Activated T-helper 9 cell treated with anti-CD3 and anti-CD28 coated beads, Interleukin-2, amount 50 U/mL, for 16 hours (primary cell): ENCODE results near the gene PTPRN2.

Source experiments
- DNase-seq: peaks from one replicate; pipeline ENCODE4 v3.0.0-alpha.2; 2020; ENCODE audit warnings: low read depth

PTPRN2 gene

DNA sequence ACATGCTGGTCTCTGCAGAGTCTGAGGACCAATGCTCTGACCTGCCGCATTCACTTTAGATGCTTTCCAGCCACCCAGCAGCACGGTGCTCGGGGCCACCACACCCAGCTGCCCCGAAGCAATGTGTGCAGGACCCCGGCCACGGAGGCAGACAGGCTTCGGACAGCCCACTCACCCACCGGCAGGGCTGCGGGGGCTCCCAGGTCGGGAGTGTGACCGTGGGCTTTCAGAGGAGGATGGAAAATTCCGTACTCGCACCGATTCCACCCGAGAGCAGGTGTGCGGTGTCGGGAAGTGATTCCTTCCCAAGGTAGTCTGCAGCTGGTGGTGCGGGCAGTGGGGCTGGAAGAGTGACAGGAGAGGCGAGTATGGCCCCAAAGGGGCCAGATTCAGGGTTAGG lies 1059.9 kb downstream of the PTPRN2 start:
- DNase-seq = no peak

DNA sequence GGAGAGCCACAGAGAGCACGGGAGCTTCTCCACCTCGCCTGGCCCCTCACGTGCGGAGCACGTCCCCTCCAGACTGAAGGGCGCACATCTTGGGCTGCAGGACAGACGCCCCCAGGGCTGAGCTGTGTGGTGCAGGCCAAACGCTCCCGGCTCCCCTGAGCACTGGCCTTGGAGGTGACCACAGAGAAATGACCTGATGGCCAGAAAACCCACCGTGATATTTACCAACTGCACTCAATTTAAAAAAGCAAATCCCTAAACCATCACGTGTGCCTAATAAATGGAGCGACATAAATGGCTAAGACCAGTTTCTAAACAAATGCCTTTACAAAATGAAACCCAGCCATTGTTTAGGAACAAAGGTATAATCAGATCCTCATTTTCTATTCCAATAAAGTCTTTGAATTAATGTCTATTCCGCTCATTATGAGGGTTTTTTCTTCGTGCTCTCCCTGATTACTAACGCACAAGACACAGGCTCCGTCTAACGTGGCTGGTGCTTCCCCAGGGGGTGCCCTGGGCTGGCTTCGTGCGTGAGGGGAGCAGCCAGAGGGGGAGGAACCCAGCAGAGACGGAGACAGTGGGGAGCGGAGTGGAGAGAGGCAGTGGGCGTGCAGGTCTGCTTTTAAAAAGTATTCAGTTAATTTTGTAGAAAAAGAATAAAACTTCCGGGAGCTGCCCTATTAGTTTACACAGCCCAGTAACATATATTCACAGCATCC lies 1060.5 kb downstream of the PTPRN2 start:
- DNase-seq = no peak

DNA sequence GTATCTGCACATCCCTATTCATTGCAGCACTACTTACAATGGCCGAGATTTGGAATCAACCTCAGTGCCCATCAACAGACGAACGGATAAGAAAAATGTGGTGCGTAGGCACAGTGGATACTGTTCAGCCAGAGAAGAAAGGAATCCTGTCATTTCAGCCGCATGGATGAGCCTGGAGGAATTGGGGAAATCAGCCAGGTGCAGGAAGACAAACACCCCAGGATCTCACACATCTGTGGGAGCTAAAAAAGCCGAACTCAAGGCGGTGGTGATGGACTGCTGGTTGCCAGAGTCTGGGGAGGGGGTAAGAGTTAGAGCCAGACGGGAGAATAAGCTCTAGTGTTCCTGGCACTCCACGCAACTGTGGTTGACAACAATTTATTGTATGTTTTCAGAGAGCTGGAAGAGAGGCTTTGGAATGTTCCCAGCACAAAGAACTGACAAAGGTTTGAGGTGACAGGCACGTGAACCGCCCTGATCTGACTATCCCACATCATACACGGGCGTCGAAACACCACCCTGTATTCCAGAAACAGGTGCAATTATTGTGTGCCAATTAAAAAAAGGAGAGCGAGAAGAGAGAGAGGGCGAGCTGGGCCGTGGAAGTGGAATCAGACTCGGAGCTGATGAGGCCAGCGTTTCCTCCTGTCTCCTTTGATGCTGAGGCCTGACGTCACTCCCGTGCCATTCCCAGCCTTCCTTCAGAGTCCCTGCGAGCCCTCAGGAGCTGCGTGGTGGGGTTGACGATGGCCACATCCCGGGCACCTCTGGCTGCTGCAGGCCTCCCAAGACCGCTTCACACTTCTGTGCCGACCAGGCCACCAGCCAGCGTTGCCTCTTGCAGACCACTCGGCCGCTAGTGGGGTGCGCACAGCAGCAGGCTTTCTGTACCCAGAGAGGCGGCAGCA lies 1061.4 kb downstream of the PTPRN2 start:
- DNase-seq = no peak

DNA sequence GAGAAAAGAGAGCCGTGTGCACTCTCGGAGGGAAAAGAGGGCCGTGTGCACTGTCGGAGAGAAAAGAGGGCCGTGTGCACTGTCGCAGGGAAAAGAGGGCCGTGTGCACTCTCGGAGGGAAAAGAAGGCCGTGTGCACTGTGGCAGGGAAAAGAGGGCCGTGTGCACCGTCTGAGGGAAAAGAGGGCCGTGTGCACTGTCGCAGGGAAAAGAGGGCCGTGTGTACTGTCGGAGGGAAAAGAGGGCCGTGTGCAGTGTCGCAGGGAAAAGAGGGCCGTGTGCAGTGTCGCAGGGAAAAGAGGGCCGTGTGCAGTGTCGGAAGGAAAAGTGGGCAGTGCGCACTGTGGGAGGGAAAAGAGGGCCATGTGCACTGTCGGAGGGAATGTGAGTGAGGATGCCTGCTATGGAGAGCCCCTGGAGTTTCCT lies 1062.1 kb downstream of the PTPRN2 start:
- no peak for DNase-seq

DNA sequence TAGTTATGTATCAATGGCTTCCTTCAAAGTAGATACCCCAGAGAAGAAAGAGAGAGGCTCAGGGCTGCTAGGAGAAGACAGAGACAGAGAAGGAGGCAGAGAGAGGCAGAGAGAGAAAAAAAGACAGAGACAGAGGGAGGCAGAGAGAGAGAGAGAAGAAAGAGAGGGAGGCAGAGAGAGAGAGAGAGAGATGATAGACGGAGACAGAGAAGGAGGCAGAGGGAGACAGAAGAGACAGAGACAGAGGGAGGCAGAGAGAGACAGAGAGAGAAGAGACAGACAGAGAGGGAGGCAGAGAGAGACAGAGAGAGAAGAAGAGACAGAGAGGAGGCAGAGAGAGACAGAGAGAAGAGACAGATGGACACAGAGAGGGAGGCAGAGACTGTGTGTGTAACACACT lies 1062.9 kb downstream of the PTPRN2 start:
- DNase-seq = no peak

DNA sequence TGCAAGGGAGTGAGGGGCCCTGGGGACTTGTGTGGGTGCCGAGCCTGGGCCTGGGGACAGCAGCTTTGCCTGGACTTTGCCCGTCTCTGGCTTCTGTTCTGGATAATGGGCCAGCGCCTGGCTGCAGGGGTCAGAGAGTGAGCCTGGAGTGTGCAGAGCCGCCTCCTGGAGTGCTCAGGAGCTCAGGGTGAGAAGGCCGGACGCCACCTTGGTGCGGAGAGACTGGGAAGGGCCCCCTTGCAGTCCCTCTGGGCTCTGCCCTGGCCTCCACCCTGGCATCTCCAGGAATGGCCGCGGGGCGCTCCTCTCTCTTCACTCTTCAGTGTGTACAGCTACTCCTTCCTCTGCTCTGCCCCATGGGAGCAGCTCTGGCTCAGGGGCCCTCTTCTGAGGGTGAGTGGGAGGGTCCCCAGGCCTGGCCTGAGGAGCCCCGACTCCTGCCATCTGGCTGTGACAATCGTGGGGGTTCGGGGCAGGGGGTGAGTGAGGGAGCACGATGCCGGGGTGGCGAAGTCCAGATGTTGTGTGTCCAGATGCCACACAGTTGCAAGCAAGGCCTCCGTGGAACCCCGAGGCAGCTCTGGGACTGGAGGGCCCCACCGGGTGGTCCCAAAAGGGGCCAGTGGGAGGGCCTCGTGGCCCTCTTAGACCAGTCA lies 1063.7 kb downstream of the PTPRN2 start:
- DNase-seq = no peak

DNA sequence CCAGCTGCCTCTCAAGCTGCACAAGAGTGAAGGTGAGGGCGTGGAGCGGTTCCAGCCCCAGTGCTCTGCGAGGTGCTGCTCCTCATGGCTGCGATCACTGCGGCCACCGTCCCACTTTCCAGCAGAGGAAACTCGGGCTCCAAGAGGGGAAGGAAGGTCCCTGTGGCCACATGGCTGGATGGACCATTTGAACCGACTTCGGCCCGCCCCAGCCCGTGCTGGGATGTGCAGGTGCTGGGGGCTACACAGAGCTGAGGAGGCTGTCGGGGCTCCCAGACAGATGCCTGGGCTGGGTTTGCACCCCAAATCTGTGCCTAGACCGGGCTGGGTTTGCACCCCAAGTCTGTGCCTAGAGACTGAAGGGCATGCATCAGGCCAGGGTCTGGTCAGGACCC lies 1064.3 kb downstream of the PTPRN2 start:
- DNase-seq = no peak

DNA sequence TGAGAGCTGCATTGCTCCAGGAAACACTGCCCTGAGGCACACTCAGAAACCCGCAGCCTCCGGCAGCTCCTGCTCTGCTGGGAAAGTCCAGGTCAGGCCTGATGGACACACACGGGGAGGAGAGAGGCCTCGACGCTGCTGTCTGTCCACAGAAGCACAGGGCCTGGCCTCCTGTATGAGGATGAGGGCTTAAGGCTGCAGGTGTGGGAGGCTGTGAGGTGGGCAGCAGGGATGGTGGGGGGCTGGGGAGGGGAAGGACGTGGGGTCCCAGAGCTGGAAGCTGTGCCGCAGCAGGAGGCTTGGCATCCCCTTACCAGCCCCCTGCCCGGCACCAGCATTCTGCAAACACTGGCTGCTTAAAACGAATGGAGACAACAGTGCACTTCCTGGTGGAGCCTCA lies 1064.7 kb downstream of the PTPRN2 start:
- no peak for DNase-seq

DNA sequence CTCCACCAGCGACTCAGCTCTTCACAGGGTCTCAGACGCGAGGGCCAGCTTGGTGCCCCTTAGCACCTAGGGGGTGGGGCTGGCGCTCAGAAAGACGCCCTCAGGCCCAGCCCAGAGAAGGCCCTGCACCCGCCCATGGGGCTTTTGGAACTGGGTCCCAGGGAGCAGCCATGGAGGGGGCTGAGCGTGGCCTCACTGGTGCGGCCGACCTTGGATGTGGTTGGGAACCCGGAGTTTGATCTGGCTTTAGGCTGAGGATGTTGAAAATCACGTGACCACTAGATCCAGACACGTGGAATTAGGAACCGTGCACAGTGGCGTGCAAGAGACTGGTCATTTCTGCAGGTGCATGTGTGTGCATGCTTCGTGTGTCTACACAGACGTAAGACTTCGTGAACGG lies 1065.4 kb downstream of the PTPRN2 start:
- DNase-seq = no peak

DNA sequence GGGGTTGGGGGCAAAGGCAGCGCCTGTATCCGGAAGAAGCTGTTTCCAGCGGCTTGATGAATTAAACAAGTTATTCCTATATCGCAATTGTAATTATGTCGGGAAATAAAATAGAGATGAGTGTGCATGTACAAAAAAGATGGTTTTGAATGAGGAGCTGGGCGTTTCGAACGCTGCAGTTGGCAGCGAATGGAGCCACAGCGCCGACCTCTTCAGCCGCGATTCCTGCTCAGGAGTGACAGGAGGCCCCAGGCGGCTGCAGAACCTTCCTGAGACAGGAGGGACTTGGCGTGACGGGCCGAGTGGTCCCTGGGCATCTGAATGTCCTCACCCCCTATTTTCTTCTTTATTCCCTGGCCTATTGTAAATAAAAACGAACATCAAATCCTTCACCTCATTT lies 1065.9 kb downstream of the PTPRN2 start:
- DNase-seq = no peak

DNA sequence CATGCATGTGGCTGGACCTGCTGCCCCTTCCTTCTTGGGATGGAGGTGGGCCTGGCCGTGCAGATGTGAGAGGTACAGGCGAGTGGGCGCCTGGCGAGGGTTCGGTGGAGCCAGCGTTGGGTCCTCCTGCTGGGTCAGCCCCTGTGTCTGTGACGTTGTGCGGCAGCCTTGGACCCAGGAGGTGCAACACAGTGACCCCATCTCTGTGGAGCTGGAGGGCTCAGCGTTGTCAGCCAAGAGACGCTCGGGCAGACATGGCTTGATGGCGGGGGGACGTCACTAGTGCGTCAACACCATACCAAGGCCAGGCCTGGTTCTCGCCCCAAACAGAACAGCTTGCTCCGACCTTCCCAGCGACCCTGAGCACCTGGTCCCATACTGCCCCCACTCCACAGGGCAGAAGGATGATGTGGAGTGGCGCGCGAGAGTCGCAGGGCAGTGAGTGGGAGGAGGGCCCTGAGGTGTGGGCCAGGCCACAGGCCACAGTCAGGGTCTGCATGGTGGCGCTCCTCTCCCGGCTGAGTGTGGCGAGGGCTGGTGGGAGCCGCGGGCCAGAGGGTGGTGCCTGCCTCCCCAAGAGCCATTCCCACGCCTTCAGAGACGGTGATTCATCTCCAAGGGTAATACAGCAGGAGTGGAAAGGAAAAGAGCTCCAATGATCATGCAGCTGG lies 1066.4 kb downstream of the PTPRN2 start:
- no peak for DNase-seq

DNA sequence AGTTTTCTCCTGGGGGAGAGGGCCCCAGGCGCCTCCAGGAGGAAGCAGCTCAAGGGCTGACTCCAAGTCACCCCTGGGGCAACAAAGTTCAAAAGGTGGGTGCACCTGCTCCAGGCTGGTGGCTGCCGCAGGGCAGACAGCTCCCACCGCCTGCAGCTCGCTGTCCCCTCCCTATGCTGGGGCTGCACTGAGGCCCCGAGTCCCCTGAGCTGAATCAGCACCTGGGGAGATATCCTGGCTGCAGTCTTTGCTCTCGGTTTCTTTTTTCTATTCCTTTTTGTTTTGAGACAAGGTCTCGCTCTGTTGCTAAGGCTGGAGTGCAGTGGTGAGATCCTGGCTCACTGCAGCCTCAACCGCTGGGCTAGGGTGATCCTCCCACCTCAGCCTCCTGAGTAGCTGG lies 1067.4 kb downstream of the PTPRN2 start:
- no peak for DNase-seq

DNA sequence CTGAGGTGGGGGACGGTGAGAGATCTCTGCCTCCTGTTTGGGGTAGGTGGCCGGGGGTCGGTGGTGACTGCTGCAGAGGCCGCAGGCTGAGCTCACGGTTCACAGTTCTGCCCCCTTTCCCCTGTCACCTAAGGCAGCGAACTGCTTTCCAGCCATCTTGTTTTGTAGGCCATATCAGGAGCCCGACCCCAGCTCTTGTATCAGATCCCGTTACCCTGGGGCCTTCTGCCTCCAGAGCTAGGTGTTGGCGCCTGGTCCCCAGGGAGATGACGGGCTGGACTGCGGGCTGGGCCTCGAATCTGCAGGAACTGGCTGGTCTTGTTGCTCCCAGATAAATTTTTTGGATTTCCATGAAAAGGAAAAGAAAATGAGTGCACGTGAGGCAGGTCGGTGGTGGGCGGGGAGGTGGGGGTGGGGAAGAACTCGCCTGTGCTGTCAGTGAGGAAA lies 1067.8 kb downstream of the PTPRN2 start:
- no peak for DNase-seq

DNA sequence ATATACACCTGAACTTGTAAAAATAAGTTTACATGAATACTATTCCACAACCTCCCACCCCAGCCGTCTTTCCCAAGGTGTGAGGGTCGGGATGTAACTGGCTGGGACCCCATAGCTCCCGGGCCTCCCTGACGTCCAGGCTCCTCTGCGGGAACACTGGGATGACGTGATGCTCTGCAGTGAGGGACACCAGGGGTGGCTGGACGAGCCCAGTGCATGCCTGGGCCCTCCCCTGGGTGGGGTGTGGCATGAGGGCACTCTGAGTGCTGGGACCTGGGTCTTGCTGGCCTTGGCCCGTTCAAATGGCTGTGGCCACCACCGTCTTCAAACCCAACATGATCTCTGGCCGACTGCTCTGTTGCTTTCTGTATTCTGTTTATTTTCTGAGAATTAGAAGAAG lies 1068.4 kb downstream of the PTPRN2 start:
- DNase-seq = no peak

DNA sequence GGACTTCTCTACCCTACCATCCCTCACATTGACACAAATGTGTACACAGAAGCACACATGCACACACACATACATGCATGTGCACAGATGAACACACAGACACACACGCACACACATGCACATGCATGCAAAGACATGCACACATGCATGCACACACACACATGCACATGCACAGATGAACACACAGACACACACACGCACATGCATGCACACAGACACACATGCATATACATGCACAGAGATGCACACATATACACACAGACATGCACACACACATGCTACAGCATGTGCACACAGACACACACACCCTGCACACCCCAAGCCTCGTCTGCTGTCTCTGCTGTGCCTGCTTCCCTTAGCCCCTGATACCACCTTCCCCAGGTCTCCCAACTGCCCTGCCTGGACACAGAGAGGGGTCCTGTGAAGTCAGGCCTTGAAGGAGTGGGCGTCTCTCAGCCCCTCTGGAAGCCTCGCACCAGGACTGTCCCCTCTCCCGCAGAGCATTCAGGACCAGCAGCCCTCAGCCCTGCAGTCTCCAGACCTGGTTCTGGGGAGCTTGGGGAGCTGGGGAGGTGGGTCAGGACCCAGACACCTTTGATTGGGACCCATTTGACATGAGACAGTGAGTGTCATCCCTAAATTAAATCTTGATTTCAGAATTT lies 1069.0 kb downstream of the PTPRN2 start:
- DNase-seq = no peak

DNA sequence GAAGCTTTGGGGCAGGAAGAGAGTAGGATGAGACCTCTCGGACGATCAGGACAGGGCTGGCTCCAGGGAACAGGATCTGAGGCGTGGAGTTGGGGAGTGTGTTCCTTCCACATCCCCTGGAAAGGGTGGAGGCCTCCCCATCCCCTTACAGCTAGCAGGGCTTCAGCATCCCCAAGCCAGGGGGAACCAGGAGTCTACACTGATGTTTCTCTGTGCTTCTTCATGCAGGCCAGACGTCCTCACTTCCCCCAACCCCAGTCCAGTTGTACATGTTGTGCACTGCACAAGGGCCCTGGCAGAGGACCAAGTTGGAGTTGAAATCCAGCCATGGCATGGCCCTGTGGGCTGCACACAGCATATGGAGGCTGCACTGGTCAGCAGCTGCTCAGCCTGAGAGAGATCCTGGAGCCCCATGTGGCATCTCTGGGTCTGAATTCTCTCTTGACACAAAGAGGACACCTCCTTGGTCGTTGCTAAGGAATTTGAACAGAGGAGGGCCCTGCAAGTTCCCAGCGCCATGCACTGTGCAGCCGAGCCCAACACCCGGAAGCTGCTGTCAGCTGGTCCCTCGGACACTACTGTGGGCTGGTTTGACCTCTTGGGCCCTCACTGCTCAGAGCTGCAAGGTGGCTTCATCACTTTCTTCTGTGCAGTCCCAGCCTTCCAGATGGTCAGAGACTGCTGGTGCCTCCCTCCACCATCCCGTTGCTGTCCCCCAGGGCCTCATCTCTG lies 1069.7 kb downstream of the PTPRN2 start:
- no peak for DNase-seq

DNA sequence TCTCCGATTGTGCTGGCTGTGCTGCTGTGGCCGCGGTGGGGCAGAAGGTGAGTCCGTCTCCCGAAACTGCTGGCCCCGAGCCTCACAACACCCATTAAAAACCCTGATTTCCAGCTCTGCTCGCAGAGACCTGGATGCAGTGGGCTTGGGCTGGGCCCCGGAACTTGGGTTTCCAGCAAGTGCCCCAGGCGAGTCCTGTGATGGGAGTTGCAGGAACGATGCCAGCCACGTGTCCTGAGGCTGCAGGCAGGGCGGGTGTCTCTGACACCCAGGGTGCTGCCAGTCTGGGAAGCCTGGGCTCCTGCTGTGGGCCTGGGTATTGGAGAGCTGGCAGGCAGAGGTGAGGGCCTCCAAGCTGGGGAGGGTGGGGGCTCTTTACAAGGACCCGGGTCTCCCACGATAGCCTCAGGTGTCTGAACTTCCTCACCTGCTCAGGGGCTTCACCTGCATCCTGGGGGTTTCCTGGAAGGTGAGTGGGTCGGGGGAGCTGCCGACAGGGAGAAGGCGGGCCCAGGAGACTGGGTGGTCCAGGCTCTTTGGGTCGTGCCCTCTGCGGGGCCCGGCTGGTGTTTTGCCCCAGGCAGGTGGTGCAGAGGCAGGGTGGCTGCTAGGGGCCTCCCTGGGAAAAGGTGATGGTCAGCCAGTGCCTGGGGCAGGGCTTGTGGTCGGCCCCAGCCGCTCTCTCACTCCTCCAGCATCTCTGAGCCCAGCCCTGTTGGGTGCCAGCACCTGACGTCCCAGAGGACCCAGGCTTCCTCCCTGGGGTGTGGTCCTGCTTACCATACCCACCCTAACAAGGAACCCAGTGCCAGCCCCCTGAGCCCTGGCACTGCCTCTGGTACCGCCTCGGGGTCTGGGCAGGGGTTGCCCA lies 1070.5 kb downstream of the PTPRN2 start:
- DNase-seq = no peak

DNA sequence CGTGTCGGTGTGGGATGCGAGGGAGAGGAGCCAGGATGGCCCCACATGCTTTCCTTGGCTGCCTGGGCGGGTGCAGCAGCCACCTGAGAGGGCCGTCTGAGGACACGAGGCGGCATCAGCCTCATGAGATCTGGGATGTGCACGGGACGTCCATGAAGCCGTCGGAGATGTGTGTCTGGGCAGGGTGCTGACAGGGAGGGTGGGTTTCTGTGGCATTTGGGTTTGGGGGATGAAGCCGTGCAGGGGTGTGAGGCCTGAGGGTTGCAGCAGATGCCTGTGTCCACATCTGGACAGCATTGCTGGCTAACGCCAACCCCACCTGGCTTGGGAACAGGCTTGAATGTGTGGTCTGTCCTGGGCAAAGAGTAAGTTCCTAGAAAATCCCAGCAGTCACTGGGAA lies 1071.3 kb downstream of the PTPRN2 start:
- no peak for DNase-seq

DNA sequence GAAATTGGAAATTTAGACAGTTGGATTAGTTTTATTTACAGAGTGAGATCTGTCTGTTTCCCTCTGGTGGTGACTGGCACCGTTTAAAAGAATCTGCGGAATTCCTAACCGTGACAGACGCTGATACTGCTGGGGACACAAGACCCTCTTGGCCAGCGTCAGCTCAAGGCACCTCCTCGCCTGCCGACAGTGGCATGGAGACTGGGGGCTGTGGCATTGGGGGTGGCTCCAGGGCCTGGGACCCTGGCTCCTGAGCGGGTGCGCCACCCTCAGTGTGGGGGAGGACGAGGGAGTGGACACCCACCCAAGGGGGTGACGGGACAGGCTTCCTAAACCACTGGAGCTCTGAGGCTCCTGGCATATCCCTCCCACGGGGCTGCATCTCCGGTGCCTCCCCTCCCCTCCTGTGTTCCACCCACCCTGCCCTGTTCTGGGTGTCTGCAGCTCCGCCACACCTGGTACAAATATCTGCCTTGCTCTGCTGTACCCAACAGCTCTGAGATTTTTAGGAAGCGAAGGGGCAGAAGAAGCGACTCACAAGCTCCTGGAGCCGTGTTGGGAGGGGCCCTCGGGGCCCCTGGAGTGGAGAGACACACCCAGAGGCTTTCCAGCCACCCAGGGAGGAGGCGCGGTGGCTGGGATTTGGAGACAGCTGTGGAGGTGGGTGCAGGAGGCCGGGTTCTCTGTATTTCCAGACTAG lies 1072.1 kb downstream of the PTPRN2 start:
- DNase-seq = no peak
